ENCODE results near the gene SMURF1.

GRCh38 chr7:99072126-99072525, 71.8 kb downstream of the SMURF1 start:
- no peak for TF ChIP-seq EZH2phosphoT487 (IDR thresholded peaks at IDR 0.05; ENCODE audit: insufficient read depth, low read depth)
- TF ChIP-seq EZH2 (IDR thresholded peaks at IDR 0.05; ENCODE audit: insufficient read depth, poor library complexity, severe bottlenecking) = no peak

All from GM23248 (cell line).